ENCODE data around the gene CRYBA2. TPM values are rescaled to one million over a fixed set of nuclear protein-coding genes. Genes with fewer than 3 reads are reported as not detected.

CRYBA2 gene
- polyA plus RNA-seq, 2 donors: 0.47 to 0.49 TPM

DNA sequence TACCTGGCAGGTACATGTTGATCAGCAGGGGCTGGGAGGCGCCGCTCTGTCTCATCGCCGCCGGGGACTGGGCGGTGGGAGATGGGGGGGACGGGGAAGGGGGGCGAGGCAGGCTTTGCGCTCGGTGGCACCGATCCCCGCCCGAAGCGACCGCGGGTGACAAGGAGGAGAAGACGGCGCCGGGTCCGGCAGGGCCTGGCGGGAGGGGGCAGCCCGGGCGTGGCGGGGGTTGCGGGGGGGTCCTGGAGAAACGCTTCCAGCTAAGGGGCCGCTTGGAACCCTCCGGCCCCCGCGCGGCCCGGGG is 8.2 kb downstream of the CRYBA2 start, which contains the start of gene FEV:
Gene FEV, minus strand, starts transcription at position 164 of the 304 bp plus-strand sequence. Its CDS starts 109 bp downstream, at position 55.
- Histone ChIP-seq H3K36me3 (ENCODE audit: control insufficient read depth in 2 of 2, insufficient read depth in 2 of 2, low read length in 1 of 2) (no peaks in the 10 kb centered on the region), H3K4me3 (ENCODE audit: low read depth in 1 of 2, low read length in 2 of 2) (no peak within 1 kb of the TSS), H3K27me3 (ENCODE audit: control insufficient read depth in 1 of 2, insufficient read depth in 2 of 2, low read length in 2 of 2) (peaks cover 14 to 49% of the 10 kb centered on the region in 2 donors), H3K4me1 (ENCODE audit: control insufficient read depth in 2 of 2, insufficient read depth in 2 of 2, low read length in 1 of 2) (peaks cover 13 to 14% of the 10 kb centered on the region in 2 donors), H3K9me3 (ENCODE audit: control insufficient read depth in 2 of 2, insufficient read depth in 1 of 2, low read depth in 1 of 2, low read length in 1 of 2) (peaks cover 0 to 4% of the 10 kb centered on the region in 2 donors), H3K27ac (ENCODE audit: low read depth in 2 of 2, low read length in 1 of 2) (no peak within 1 kb of the TSS)
- 1 to 3% methylated on average over 31 to 32 of the region's 32 CpGs for WGBS, 2 donors

DNA sequence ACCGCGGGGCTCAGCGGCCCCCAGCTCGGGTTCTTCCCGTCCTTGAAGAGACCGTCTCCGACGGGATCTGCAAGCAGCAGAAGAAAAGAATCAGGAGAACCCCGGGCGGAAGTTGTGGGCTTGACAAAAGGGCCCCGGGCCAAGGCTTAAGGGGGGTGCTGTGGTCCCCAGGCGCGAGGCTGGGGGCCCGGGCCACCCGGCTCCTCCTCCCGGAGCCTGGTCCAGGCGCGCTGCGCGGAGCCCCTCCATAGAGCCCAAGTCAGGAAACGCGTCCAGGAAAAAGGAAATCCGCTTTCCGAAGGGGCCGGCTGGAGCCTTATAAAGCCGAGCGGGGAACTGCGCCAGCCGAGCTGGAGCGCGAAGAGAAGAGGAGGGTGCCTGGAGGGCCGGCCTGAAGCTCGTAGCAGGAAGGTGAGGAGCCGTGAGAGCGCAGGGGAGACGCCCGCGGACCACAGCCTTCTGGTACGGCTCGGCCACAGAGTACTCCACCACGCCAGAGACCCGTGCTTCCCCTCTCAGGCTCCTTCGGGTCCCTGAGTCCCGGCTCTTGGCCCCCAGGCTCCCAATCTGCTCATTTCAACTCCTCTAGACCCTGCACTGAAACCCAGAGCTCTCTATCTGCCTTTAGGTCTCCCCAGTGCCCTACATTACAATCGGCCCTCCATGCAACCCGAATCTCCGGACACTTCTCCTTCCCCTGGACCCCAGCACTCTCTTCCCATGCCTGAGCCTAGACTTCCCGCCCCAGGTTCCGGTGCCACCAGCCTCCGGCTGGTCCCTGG is 8.8 kb downstream of the CRYBA2 start:
- H3K4me1 ChIP-seq (ENCODE audit: control insufficient read depth in 2 of 2, insufficient read depth in 2 of 2, low read length in 1 of 2): peaks cover 13 to 14% of the 10 kb centered on the region in 2 donors
- no peak overlapping the region for H3K4me3 ChIP-seq (ENCODE audit: low read depth in 1 of 2, low read length in 2 of 2)
- peaks cover 14 to 49% of the 10 kb centered on the region in 2 donors for H3K27me3 ChIP-seq (ENCODE audit: control insufficient read depth in 1 of 2, insufficient read depth in 2 of 2, low read length in 2 of 2)
- H3K27ac ChIP-seq (ENCODE audit: low read depth in 2 of 2, low read length in 1 of 2): no peak overlapping the region
- H3K36me3 ChIP-seq (ENCODE audit: control insufficient read depth in 2 of 2, insufficient read depth in 2 of 2, low read length in 1 of 2): no peaks in the 10 kb centered on the region
- peaks cover 0 to 4% of the 10 kb centered on the region in 2 donors for H3K9me3 ChIP-seq (ENCODE audit: control insufficient read depth in 2 of 2, insufficient read depth in 1 of 2, low read depth in 1 of 2, low read length in 1 of 2)
- 1% methylated on average over 48 to 50 of the region's 50 CpGs for WGBS, 2 donors

DNA sequence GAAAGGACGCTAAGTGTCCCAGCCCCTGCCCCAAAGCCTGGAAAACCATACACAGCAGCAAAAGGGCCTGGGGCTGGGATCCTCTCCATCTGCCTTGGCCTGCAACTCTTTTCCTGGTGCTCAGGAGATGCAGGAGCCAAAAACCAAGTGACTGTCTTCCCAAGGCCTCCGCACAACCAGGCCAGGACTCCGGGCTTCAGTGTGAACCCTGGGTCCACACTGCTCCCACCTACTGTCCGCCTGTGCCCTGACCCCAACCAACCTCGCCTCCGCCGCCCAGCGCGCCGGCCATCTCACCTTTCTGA is 9.3 kb downstream of the CRYBA2 start:
- H3K27me3 ChIP-seq (ENCODE audit: control insufficient read depth in 1 of 2, insufficient read depth in 2 of 2, low read length in 2 of 2): peaks cover 12 to 48% of the 10 kb centered on the region in 2 donors
- H3K4me3 ChIP-seq (ENCODE audit: low read depth in 1 of 2, low read length in 2 of 2): no peak overlapping the region
- H3K4me1 ChIP-seq (ENCODE audit: control insufficient read depth in 2 of 2, insufficient read depth in 2 of 2, low read length in 1 of 2): peaks cover 13 to 14% of the 10 kb centered on the region in 2 donors
- H3K36me3 ChIP-seq (ENCODE audit: control insufficient read depth in 2 of 2, insufficient read depth in 2 of 2, low read length in 1 of 2): no peaks in the 10 kb centered on the region
- H3K27ac ChIP-seq (ENCODE audit: low read depth in 2 of 2, low read length in 1 of 2): no peak overlapping the region
- 14 to 15% methylated on average over 9 to 10 of the region's 10 CpGs for WGBS, 2 donors
- peaks cover 0 to 4% of the 10 kb centered on the region in 2 donors for H3K9me3 ChIP-seq (ENCODE audit: control insufficient read depth in 2 of 2, insufficient read depth in 1 of 2, low read depth in 1 of 2, low read length in 1 of 2)

DNA sequence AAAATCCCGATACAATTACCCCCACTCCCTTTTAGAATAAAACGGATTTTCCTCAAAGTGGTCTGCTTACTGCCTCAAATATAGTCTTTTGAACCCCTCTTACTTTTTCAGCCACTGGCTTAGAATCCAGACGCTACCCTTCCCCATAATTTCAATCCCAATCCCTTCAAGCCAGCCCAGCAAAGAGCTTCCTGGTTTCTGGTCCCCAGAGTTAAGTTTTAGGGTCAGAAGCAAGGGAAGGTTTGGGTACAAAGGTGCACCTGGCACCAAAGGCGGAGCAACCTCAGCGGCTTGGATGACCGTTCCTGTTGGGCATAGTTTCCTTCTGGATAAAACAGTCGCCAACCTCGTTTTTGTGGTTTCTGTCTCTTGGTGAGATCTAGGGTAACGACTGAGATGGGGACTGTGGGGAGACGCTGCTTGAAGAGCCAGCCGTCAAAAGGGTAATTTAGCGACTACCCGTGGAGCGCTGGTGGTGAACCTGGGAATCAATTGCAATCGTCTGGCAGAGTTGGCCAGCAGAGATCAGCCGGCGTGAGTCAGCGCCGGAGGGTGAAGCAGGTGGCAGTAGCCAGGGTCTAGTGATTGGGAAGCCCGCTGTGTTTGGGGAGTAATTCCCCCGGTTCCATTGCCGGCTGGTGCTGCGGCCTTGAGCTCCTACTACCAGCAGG is 9.8 kb downstream of the CRYBA2 start:
- Histone ChIP-seq H3K9me3 (ENCODE audit: control insufficient read depth in 2 of 2, insufficient read depth in 1 of 2, low read depth in 1 of 2, low read length in 1 of 2) (peaks cover 0 to 2% of the 10 kb centered on the region in 2 donors), H3K27ac (ENCODE audit: low read depth in 2 of 2, low read length in 1 of 2) (no peak overlapping the region), H3K4me3 (ENCODE audit: low read depth in 1 of 2, low read length in 2 of 2) (no peak overlapping the region), H3K27me3 (ENCODE audit: control insufficient read depth in 1 of 2, insufficient read depth in 2 of 2, low read length in 2 of 2) (peaks cover 9 to 44% of the 10 kb centered on the region in 2 donors), H3K4me1 (ENCODE audit: control insufficient read depth in 2 of 2, insufficient read depth in 2 of 2, low read length in 1 of 2) (peaks cover 13 to 14% of the 10 kb centered on the region in 2 donors), H3K36me3 (ENCODE audit: control insufficient read depth in 2 of 2, insufficient read depth in 2 of 2, low read length in 1 of 2) (no peaks in the 10 kb centered on the region)
- 13 to 18% methylated on average over 23 of the region's 23 CpGs for WGBS, 2 donors

DNA sequence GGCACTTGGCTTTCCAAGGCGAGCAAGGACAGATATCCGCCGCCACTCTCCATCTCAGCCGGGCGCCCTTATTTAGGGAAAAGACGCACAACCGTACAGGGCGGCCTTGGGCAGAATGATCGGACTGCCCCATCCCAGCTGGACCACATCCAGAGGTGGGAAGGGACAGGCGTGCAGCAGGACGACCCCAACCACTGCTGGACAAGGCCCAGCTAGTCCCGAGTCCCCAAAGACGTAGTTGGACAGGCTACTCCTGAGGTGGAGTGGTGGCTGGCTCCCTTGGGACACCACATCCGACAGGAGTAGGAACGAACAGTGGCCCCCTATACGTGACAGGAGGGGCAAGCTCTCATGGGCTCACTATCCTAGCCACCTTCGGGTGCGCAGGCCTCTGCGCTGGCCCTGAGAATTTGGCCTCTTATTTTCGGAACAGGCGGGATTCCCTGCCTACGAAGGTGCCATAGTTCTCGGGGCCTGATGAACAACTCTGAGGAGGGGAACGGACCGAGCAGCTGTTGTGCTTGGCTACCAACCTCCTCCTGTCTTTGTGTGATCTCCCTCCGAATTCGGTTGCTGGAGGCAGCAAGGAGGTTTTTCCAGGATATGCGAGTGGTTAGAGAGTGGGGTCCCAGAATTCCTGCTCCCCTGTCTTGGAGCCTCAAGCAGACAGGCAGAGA is 10.5 kb downstream of the CRYBA2 start:
- H3K4me3 ChIP-seq (ENCODE audit: low read depth in 1 of 2, low read length in 2 of 2): peak overlapping the region in 1 of 2 donors; percentile 31
- WGBS, 2 donors: 12 to 14% methylated on average over 28 of the region's 28 CpGs
- H3K36me3 ChIP-seq (ENCODE audit: control insufficient read depth in 2 of 2, insufficient read depth in 2 of 2, low read length in 1 of 2): no peaks in the 10 kb centered on the region
- peaks cover 9 to 44% of the 10 kb centered on the region in 2 donors for H3K27me3 ChIP-seq (ENCODE audit: control insufficient read depth in 1 of 2, insufficient read depth in 2 of 2, low read length in 2 of 2)
- peaks cover 13 to 14% of the 10 kb centered on the region in 2 donors for H3K4me1 ChIP-seq (ENCODE audit: control insufficient read depth in 2 of 2, insufficient read depth in 2 of 2, low read length in 1 of 2)
- peaks cover 0 to 2% of the 10 kb centered on the region in 2 donors for H3K9me3 ChIP-seq (ENCODE audit: control insufficient read depth in 2 of 2, insufficient read depth in 1 of 2, low read depth in 1 of 2, low read length in 1 of 2)
- H3K27ac ChIP-seq (ENCODE audit: low read depth in 2 of 2, low read length in 1 of 2): no peak overlapping the region

DNA sequence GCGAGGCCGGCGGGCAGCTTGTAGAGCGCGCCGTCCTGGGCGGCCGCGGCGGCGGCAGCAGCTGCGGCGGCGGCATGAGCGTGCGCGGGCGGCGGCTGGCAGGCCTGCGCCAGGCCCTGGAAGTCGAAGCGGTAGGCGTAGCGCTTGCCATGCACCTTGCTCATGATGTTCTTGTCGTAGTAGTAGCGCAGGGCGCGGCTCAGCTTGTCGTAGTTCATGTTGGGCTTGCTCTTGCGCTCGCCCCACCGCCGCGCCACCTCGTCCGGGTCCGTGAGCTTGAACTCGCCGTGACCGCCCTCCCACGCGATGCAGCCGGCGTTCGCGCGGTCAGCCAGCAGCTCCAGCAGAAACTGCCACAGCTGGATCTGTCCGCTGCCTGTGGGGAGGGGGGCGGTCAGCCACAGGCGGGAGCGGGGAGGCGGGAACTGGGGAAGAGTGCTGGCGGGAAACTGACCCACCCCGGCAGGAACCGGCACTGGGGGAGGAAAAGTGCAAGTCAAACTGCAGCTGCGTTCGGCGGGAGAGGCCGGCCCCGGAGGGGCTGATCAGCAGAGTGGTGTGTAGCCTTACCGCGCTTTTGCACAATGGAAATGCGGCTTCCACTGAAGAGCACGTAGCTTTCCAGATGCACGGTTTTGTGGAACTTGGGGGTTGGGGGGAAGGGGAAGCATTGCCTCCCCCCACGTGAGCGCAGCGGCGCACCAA is 11.2 kb downstream of the CRYBA2 start:
- Histone ChIP-seq H3K27me3 (ENCODE audit: control insufficient read depth in 1 of 2, insufficient read depth in 2 of 2, low read length in 2 of 2) (peaks cover 9 to 44% of the 10 kb centered on the region in 2 donors), H3K36me3 (ENCODE audit: control insufficient read depth in 2 of 2, insufficient read depth in 2 of 2, low read length in 1 of 2) (no peaks in the 10 kb centered on the region), H3K27ac (ENCODE audit: low read depth in 2 of 2, low read length in 1 of 2) (no peak overlapping the region), H3K9me3 (ENCODE audit: control insufficient read depth in 2 of 2, insufficient read depth in 1 of 2, low read depth in 1 of 2, low read length in 1 of 2) (peaks cover 0 to 2% of the 10 kb centered on the region in 2 donors), H3K4me1 (ENCODE audit: control insufficient read depth in 2 of 2, insufficient read depth in 2 of 2, low read length in 1 of 2) (peaks cover 13 to 14% of the 10 kb centered on the region in 2 donors), H3K4me3 (ENCODE audit: low read depth in 1 of 2, low read length in 2 of 2) (peak overlapping the region; percentile 31 to 32)
- 1 to 2% methylated on average over 67 to 69 of the region's 69 CpGs for WGBS, 2 donors

DNA sequence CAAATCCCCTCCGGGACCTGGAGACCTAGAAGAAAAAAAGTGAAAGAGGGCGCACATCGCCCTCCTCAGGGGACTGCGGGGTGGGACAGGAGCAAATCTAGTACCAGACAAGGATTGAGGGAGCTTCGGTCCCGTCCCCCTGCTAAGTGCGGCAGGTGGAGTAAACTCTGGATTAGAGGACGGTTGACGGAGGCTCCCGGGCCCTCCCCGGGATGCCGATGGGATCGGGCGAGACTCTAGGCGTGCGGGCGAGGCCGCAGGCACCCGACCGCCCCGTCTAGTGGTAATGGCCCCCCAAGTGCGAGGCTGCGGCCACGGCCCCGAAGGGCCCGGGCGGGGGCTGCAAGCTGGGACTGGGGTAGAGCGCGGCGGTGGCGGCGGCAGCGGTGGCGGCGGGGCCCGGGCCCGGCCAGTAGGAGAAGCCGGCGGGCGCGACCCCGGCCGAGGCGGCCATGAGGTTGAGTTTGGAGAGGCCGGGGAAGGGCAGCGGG is 11.8 kb downstream of the CRYBA2 start:
- Histone ChIP-seq H3K9me3 (ENCODE audit: control insufficient read depth in 2 of 2, insufficient read depth in 1 of 2, low read depth in 1 of 2, low read length in 1 of 2) (peaks cover 0 to 2% of the 10 kb centered on the region in 2 donors), H3K4me3 (ENCODE audit: low read depth in 1 of 2, low read length in 2 of 2) (peak overlapping the region in 1 of 2 donors; percentile 31), H3K27ac (ENCODE audit: low read depth in 2 of 2, low read length in 1 of 2) (no peak overlapping the region), H3K4me1 (ENCODE audit: control insufficient read depth in 2 of 2, insufficient read depth in 2 of 2, low read length in 1 of 2) (peaks cover 13 to 14% of the 10 kb centered on the region in 2 donors), H3K27me3 (ENCODE audit: control insufficient read depth in 1 of 2, insufficient read depth in 2 of 2, low read length in 2 of 2) (peaks cover 6 to 41% of the 10 kb centered on the region in 2 donors), H3K36me3 (ENCODE audit: control insufficient read depth in 2 of 2, insufficient read depth in 2 of 2, low read length in 1 of 2) (no peaks in the 10 kb centered on the region)
- WGBS, 2 donors: 2 to 3% methylated on average over 32 to 46 of the region's 46 CpGs

DNA sequence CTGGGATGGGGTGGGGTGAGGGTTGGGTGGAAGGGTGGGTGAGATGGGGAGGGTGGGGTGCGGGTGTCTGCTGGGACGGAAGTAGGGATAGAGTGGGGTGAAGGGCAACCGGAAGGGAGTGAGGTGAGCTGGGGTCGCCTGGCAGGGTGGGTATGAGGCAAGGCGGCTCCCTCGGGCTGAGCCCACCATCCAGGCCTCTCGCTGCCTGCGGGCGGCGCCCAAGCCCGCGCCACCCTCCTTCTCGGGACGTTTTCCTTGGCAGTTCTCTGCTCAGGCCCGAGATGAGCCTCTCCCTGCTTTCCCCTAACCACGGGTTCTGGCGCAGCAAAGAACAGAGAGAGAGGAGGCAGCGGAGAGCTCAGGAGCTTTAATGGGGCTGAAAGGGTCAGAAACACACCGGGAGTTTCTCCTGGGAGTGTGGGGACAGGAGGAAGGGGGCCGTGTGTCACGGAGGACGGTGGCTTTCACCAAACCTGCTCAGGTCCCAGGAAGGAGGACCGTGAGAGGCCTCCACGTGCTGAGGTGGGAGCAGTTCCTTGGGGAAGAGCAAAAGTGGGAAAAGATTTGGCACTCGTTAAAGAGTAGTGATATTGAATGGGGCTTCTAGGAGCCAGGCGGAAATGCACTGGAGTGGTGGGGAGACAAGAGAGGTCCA is 12.4 kb downstream of the CRYBA2 start:
- H3K4me3 ChIP-seq (ENCODE audit: low read depth in 1 of 2, low read length in 2 of 2): no peak overlapping the region
- no peaks in the 10 kb centered on the region for H3K36me3 ChIP-seq (ENCODE audit: control insufficient read depth in 2 of 2, insufficient read depth in 2 of 2, low read length in 1 of 2)
- peaks cover 0 to 2% of the 10 kb centered on the region in 2 donors for H3K9me3 ChIP-seq (ENCODE audit: control insufficient read depth in 2 of 2, insufficient read depth in 1 of 2, low read depth in 1 of 2, low read length in 1 of 2)
- H3K27me3 ChIP-seq (ENCODE audit: control insufficient read depth in 1 of 2, insufficient read depth in 2 of 2, low read length in 2 of 2): peaks cover 3 to 36% of the 10 kb centered on the region in 2 donors
- H3K4me1 ChIP-seq (ENCODE audit: control insufficient read depth in 2 of 2, insufficient read depth in 2 of 2, low read length in 1 of 2): peaks cover 13 to 14% of the 10 kb centered on the region in 2 donors
- WGBS, 2 donors: 6 to 7% methylated on average over 18 to 26 of the region's 26 CpGs
- H3K27ac ChIP-seq (ENCODE audit: low read depth in 2 of 2, low read length in 1 of 2): no peak overlapping the region

Data from esophagus (tissue), 2 donors.